Measurements from ENCODE around the gene ERVW-1.

DNA sequence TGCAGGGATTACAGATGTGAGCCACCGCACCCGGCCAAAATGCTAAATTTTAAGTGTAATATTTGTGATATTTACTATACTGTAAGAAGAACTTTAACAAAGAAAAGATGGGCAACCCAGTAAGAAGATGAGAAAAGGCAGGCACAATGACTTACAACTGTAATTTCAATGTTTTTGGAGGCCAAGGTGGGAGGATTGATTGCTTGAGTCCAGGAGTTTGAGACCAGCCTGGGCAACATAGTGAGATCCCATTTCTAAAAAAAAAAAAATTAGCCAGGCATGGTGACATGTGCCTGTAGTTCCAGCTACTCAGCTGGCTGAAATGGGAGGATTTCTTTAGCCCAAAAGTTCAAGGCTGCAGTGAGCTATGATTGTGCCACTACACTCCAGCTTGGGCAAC lies 42.2 kb downstream of the ERVW-1 start:
- TF ChIP-seq, protein P1, sequence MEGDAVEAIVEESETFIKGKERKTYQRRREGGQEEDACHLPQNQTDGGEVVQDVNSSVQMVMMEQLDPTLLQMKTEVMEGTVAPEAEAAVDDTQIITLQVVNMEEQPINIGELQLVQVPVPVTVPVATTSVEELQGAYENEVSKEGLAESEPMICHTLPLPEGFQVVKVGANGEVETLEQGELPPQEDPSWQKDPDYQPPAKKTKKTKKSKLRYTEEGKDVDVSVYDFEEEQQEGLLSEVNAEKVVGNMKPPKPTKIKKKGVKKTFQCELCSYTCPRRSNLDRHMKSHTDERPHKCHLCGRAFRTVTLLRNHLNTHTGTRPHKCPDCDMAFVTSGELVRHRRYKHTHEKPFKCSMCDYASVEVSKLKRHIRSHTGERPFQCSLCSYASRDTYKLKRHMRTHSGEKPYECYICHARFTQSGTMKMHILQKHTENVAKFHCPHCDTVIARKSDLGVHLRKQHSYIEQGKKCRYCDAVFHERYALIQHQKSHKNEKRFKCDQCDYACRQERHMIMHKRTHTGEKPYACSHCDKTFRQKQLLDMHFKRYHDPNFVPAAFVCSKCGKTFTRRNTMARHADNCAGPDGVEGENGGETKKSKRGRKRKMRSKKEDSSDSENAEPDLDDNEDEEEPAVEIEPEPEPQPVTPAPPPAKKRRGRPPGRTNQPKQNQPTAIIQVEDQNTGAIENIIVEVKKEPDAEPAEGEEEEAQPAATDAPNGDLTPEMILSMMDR (IDR thresholded peaks at IDR 0.05): no peak
- TF ChIP-seq POLR2A (IDR thresholded peaks at IDR 0.05): no peak
